Natural killer cell (primary cell): ENCODE data around the gene PLA2G6. TPM values are rescaled to one million over a fixed set of nuclear protein-coding genes. Genes with fewer than 3 reads are reported as not detected.

Experiments used
- ATAC-seq, 3 donors: fragments of 150-1000 bp in 2 of 3; fragments of 200-7000 bp in 1 of 3; cut with Tn5 transposase; 1 replicate in 1 of 3; 2 replicates in 2 of 3; pipeline ENCODE4 v1.10.0; 2021; ENCODE audit warnings: mild to moderate bottlenecking in 2 of 3, moderate library complexity in 2 of 3
- DNase-seq, 2 donors: peaks; one replicate each; pipeline versions ENCODE4 v3.0.0 to v3.0.0-alpha.2; 2013 to 2021; ENCODE audit warnings: mixed read lengths in 1 of 2
- H3K27ac ChIP-seq: one replicate; pipeline ENCODE4 v1.5.1; 2013; ENCODE audit warnings: mild to moderate bottlenecking, low read length
- H3K27me3 ChIP-seq: one replicate; pipeline ENCODE4 v1.6.1; 2013; ENCODE audit warnings: low read length; ENCODE audit not compliant: control insufficient read depth, insufficient read depth
- H3K36me3 ChIP-seq: one replicate; pipeline ENCODE4 v1.6.1; 2013; ENCODE audit warnings: low read length; ENCODE audit not compliant: control insufficient read depth, insufficient read depth
- H3K4me1 ChIP-seq: one replicate; pipeline ENCODE4 v1.6.1; 2013; ENCODE audit warnings: low read length; ENCODE audit not compliant: control insufficient read depth, insufficient read depth
- H3K4me3 ChIP-seq: one replicate; pipeline ENCODE4 v1.5.1; 2013; ENCODE audit warnings: low read length
- H3K9me3 ChIP-seq: one replicate; pipeline ENCODE4 v1.6.1; 2013; ENCODE audit warnings: low read length; ENCODE audit not compliant: control insufficient read depth, insufficient read depth
- H3K27ac Mint-ChIP-seq, 2 donors: one replicate each; pipeline ENCODE4 v1.8.0; 2022; ENCODE audit warnings: mild to moderate bottlenecking in 2 of 2, mixed read lengths in 2 of 2, moderate library complexity in 1 of 2
- H3K27me3 Mint-ChIP-seq, 2 donors: one replicate each; pipeline ENCODE4 v1.8.0; 2022; ENCODE audit warnings: low read depth in 2 of 2, mixed read lengths in 2 of 2
- H3K36me3 Mint-ChIP-seq: one replicate; pipeline ENCODE4 v1.8.0; 2022; ENCODE audit warnings: mixed read lengths
- H3K4me1 Mint-ChIP-seq, 2 donors: one replicate each; pipeline ENCODE4 v1.8.0; 2022; ENCODE audit warnings: mixed read lengths in 2 of 2
- H3K4me3 Mint-ChIP-seq: one replicate; pipeline ENCODE4 v1.8.0; 2022; ENCODE audit warnings: mild to moderate bottlenecking, moderate library complexity, mixed read lengths
- H3K9me3 Mint-ChIP-seq, 2 donors: one replicate each; pipeline ENCODE4 v1.8.0; 2022; ENCODE audit warnings: mixed read lengths in 2 of 2
- CTCF ChIP-seq: fragments of 200-600 bp; IDR thresholded peaks from one replicate; pipeline ENCODE4 v1.8.0; 2022; ENCODE audit warnings: antibody characterized with exemption
- WGBS: methylation state at CpG from one replicate; pipeline ENCODE4 v1.1.7; 2013; ENCODE audit warnings: missing lambda C conversion rate; ENCODE audit not compliant: insufficient coverage; 5-methylcytosine and 5-hydroxymethylcytosine counted together
- intact Hi-C: fragments of 100-400 bp; cut with micrococcal nuclease; formaldehyde crosslinking; loops from one replicate; pipeline ENCODE4 v1.14.2; 2022
- total RNA-seq, 4 donors: library from RNA; stranded (reverse); fragments of 120-200 nt in 1 of 4; gene quantifications; one replicate each; pipeline versions ENCODE4 v1.2.3 to v1.2.4, GENCODE V29; 2013 to 2022

The PLA2G6 gene
- total RNA-seq, 3 donors from 2014 or later (not counting 1 experiment from before 2014, with no cell fraction given): 137 to 167 (median 145) TPM

- H3K4me1 ChIP-seq: peaks cover 30% of the 10 kb centered on the region
- H3K36me3 Mint-ChIP-seq: no peaks in the 10 kb centered on the region
- H3K4me3 Mint-ChIP-seq: no peak overlapping the region
- H3K27me3 Mint-ChIP-seq: no peaks in the 10 kb centered on the region
- H3K4me3 ChIP-seq: no peak overlapping the region
- WGBS: 94% methylated on average over 7 of the region's 7 CpGs
- peaks cover 20 to 35% of the 10 kb centered on the region in 2 donors for H3K4me1 Mint-ChIP-seq
- H3K27me3 ChIP-seq: no peaks in the 10 kb centered on the region
- H3K9me3 ChIP-seq: no peaks in the 10 kb centered on the region
- ATAC-seq (no peak), DNase-seq (no peak)
- H3K36me3 ChIP-seq: peaks cover 3% of the 10 kb centered on the region
- no peak overlapping the region for H3K27ac ChIP-seq
- peak overlapping the region in 1 of 2 donors; percentile 18 for H3K27ac Mint-ChIP-seq
- intact Hi-C loops: no loop called here
- no peak for TF ChIP-seq CTCF
- no peaks in the 10 kb centered on the region for H3K9me3 Mint-ChIP-seq
Observed at GRCh38 chr22:38167988-38168407, 13.6 kb downstream of the PLA2G6 start.

GRCh38 chr22:38165922-38166593 lies 15.6 kb downstream of the PLA2G6 start:
- H3K27me3 Mint-ChIP-seq: no peaks in the 10 kb centered on the region
- DNase-seq: no peak
- ATAC-seq: peak in 1 of 3 donors; percentile 17
- WGBS: 93% methylated on average over 12 of the region's 13 CpGs
- H3K27me3 ChIP-seq: no peaks in the 10 kb centered on the region
- H3K27ac Mint-ChIP-seq: no peak overlapping the region
- intact Hi-C loops: no loop called here
- no peak for TF ChIP-seq CTCF
- no peak overlapping the region for H3K4me3 ChIP-seq
- H3K9me3 ChIP-seq: no peaks in the 10 kb centered on the region
- H3K27ac ChIP-seq: no peak overlapping the region
- peaks cover 3% of the 10 kb centered on the region for H3K36me3 ChIP-seq
- peaks cover 25% of the 10 kb centered on the region for H3K4me1 ChIP-seq
- peaks cover 10 to 34% of the 10 kb centered on the region in 2 donors for H3K4me1 Mint-ChIP-seq
- no peak overlapping the region for H3K4me3 Mint-ChIP-seq
- no peaks in the 10 kb centered on the region for H3K9me3 Mint-ChIP-seq
- H3K36me3 Mint-ChIP-seq: no peaks in the 10 kb centered on the region

GRCh38 chr22:38164551-38164918 lies 17.1 kb downstream of the PLA2G6 start:
- TF ChIP-seq CTCF: no peak
- Histone ChIP-seq H3K9me3 (no peaks in the 10 kb centered on the region), H3K4me3 (no peak overlapping the region), H3K36me3 (peaks cover 3% of the 10 kb centered on the region), H3K27ac (no peak overlapping the region), H3K4me1 (peaks cover 25% of the 10 kb centered on the region), H3K27me3 (no peaks in the 10 kb centered on the region)
- Mint-ChIP-seq H3K27ac (peak overlapping the region; percentile 29 to 44), H3K4me3 (peak overlapping the region; percentile 21), H3K36me3 (no peaks in the 10 kb centered on the region), H3K27me3 (no peaks in the 10 kb centered on the region), H3K9me3 (no peaks in the 10 kb centered on the region), H3K4me1 (peaks cover 16 to 35% of the 10 kb centered on the region in 2 donors)
- 95% methylated on average over 7 of the region's 7 CpGs for WGBS
- DNase-seq (no peak), ATAC-seq (no peak)
- intact Hi-C loops: no loop called here
